Body of pancreas (tissue), 4 donors: ENCODE results near the gene PACS2. TPM values are rescaled to one million over a fixed set of nuclear protein-coding genes. Genes with fewer than 3 reads are reported as not detected.

Experiments
- ATAC-seq: fragments of 150-250 bp; one replicate; pipeline ENCODE4 v1.9.1; 2016
- DNase-seq, 4 donors: peaks; one replicate each; pipeline ENCODE4 v3.0.0-alpha.2; 2019
- H3K27ac ChIP-seq, 4 donors: fragments of 200-600 bp; sonication (generic); 1 replicate in 3 of 4; 2 replicates in 1 of 4; pipeline versions ENCODE4 v1.5.1 to v1.6.1; 2016 to 2019; ENCODE audit warnings: mild to moderate bottlenecking in 1 of 4, mixed read lengths in 1 of 4, moderate library complexity in 1 of 4
- H3K27me3 ChIP-seq, 2 donors: fragments of 200-600 bp; sonication (generic); one replicate each; pipeline ENCODE4 v1.6.0; 2016; ENCODE audit warnings: mild to moderate bottlenecking in 1 of 2
- H3K36me3 ChIP-seq, 2 donors: fragments of 200-600 bp; sonication (generic); replicated peaks in 1 of 2; 2 replicates each; pipeline ENCODE4 v1.5.1; 2016; ENCODE audit warnings: low read depth in 2 of 2; ENCODE audit not compliant: insufficient read depth in 1 of 2
- H3K4me1 ChIP-seq: fragments of 200-600 bp; sonication (generic); one replicate; pipeline ENCODE4 v1.6.0; 2016
- H3K4me3 ChIP-seq, 2 donors: fragments of 200-600 bp; sonication (generic); 1 replicate in 1 of 2; 2 replicates in 1 of 2; pipeline ENCODE4 v1.5.1; 2016 to 2019
- H3K9me3 ChIP-seq, 3 donors: fragments of 200-600 bp; sonication (generic); 1 replicate in 2 of 3; 2 replicates in 1 of 3; pipeline ENCODE4 v1.5.1; 2016
- POLR2A ChIP-seq, 3 donors: fragments of 450-650 bp; IDR thresholded peaks; one replicate each; pipeline ENCODE4 v1.6.1; 2016; ENCODE audit warnings: antibody characterized with exemption in 3 of 3, mild to moderate bottlenecking in 2 of 3
- WGBS, 2 donors: methylation state at CpG; one replicate each; pipeline ENCODE4 v1.1.5; 2017; 5-methylcytosine and 5-hydroxymethylcytosine counted together
- intact Hi-C: fragments of 100-400 bp; cut with DNase I; formaldehyde crosslinking; loops from one replicate; pipeline ENCODE4 v1.15.1; 2023
- total RNA-seq, 2 donors: library from RNA; depleted of rRNA; stranded (reverse); fragments of >200 nt; gene quantifications; one replicate each; pipeline ENCODE4 v1.1.0, GENCODE V29; 2016
- TF ChIP-seq, protein P1 (sequence below), 7 experiments: fragments of 450-650 bp in 4 of 7; fragments of 200-600 bp in 3 of 7; sonication (generic) in 3 of 7; IDR thresholded peaks; one replicate each; pipeline ENCODE4 v1.5.1; 2016 to 2019; ENCODE audit warnings: antibody characterized with exemption in 7 of 7

Gene PACS2
- total RNA-seq, 2 donors from 2014 or later, result 56.6 to 102 TPM

DNA sequence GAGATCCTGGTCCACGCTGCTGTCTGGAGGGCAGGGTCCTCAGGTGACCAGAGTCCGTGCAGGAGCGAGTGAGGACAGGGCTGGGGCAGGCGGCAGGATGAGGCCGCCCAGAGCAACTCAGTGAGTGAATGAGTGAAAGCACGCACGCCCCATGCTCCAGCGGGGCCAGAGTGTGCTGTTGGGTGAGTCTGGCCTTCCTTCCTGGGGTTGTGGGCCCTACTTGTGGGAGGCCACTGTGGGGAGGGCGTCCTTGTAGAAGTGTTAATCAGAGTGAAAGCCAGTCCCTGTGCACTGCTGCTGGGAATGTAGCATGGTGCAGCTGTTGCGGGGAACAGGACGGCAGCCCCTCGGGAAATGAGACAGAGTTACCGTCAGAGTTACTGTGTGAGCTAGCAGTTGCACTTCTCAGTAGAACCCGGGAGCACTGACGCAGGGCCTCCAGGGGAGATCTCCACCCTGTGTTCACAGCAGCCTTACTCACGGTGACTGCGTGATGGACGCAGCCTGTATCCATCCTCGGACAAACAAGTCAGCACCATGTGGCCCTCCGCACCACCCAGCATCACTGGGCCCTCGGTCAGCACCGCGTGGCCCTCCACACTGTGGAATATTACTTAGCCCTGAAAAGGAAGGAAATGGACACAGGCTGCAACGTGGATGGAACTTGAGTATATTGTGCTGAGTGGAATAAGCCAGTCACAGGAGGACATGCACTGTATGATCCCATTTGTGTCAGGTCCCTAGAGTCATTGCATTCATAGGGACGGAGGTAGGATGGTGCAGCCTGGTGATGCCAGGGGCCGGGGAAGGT lies 22.1 kb downstream of the PACS2 start:
- WGBS, 2 donors, result 89 to 96% methylated on average over 20 to 26 of the region's 26 CpGs
- Histone ChIP-seq H3K27me3 (no peaks in the 10 kb centered on the region), H3K4me3 (no peak overlapping the region), H3K9me3 (no peaks in the 10 kb centered on the region), H3K36me3 (no peaks in the 10 kb centered on the region), H3K4me1 (peaks cover 40% of the 10 kb centered on the region), H3K27ac (no peak overlapping the region)
- TF ChIP-seq POLR2A (IDR thresholded peaks at IDR 0.05), result no peak
- TF ChIP-seq, protein P1, sequence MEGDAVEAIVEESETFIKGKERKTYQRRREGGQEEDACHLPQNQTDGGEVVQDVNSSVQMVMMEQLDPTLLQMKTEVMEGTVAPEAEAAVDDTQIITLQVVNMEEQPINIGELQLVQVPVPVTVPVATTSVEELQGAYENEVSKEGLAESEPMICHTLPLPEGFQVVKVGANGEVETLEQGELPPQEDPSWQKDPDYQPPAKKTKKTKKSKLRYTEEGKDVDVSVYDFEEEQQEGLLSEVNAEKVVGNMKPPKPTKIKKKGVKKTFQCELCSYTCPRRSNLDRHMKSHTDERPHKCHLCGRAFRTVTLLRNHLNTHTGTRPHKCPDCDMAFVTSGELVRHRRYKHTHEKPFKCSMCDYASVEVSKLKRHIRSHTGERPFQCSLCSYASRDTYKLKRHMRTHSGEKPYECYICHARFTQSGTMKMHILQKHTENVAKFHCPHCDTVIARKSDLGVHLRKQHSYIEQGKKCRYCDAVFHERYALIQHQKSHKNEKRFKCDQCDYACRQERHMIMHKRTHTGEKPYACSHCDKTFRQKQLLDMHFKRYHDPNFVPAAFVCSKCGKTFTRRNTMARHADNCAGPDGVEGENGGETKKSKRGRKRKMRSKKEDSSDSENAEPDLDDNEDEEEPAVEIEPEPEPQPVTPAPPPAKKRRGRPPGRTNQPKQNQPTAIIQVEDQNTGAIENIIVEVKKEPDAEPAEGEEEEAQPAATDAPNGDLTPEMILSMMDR (IDR thresholded peaks at IDR 0.05), result no peak
- DNase-seq (no peak), ATAC-seq (no peak)
- intact Hi-C loops, result no loop called here

- no peaks in the 10 kb centered on the region for H3K9me3 ChIP-seq
- WGBS, 2 donors, result 93% methylated on average over 3 to 6 of the region's 6 CpGs
Observed at GRCh38 chr14:105337433-105337832, 22.9 kb downstream of the PACS2 start.

DNA sequence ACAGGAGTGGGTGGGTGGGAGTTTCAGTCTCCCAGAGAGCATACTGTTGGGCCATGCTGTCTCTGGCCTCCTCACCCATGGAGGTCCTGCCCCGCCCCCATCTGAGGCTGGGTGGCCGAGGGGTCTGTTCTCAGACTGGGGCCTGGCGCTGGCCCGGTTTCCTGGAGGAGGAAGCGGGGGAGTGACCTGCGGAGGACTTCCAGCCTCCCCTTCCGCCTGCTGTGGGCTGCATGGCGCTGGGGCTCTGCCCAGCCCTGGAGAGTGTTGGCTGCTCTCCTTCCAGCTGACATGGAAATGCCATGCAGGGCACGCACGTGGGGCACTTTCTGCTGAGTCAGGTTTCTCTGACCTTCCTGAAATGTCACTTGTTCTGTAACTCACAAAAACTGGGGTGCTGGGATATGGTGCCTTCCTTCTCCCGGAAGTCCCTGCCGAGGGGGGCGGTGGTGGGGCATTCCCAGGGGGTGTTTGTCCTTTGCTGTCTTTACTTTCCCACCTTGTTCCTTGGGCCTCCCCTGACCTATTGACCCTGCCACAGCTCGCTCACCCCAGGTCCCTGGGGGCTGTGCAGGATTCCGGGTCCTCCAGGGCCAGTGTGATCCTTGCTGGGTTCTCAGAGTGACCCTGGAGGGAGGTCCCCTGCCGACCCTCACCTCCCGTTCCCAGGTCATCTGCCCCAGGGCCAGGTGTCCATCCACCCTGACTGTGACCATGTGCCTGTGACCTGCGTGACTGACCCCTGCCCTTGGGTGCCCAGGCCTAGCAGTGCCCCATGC lies 23.6 kb downstream of the PACS2 start:
- no peaks in the 10 kb centered on the region for H3K36me3 ChIP-seq
- peaks cover 39% of the 10 kb centered on the region for H3K4me1 ChIP-seq
- DNase-seq (no peak), ATAC-seq (no peak)
- intact Hi-C loops, result no loop called here
- H3K4me3 ChIP-seq, result no peak overlapping the region
- TF ChIP-seq, protein P1 (IDR thresholded peaks at IDR 0.05), result no peak
- no peak for TF ChIP-seq POLR2A (IDR thresholded peaks at IDR 0.05)
- 51 to 75% methylated on average over 10 to 18 of the region's 18 CpGs for WGBS, 2 donors
- H3K27me3 ChIP-seq, result no peaks in the 10 kb centered on the region
- no peaks in the 10 kb centered on the region for H3K9me3 ChIP-seq
- no peak overlapping the region for H3K27ac ChIP-seq

More at GRCh38 chr14:105337433-105337832, 22.9 kb downstream of the PACS2 start:
- H3K27ac ChIP-seq, result no peak overlapping the region
- TF ChIP-seq POLR2A (IDR thresholded peaks at IDR 0.05), result no peak
- TF ChIP-seq, protein P1 (IDR thresholded peaks at IDR 0.05), result no peak
- ATAC-seq, result no peak
- intact Hi-C loops, result no loop called here
- DNase-seq, result no peak
- H3K4me3 ChIP-seq, result no peak overlapping the region
- no peaks in the 10 kb centered on the region for H3K27me3 ChIP-seq
- H3K36me3 ChIP-seq, result no peaks in the 10 kb centered on the region
- H3K4me1 ChIP-seq, result peaks cover 40% of the 10 kb centered on the region

- 68 to 75% methylated on average over 13 to 20 of the region's 20 CpGs for WGBS, 2 donors
- no peaks in the 10 kb centered on the region for H3K27me3 ChIP-seq
- no peak for TF ChIP-seq POLR2A (IDR thresholded peaks at IDR 0.05)
- TF ChIP-seq, protein P1 (IDR thresholded peaks at IDR 0.05), result no peak
- no peaks in the 10 kb centered on the region for H3K9me3 ChIP-seq
- intact Hi-C loops, result no loop called here
- ATAC-seq (no peak), DNase-seq (peak in 1 of 4 donors; percentile 3)
- H3K4me1 ChIP-seq, result peaks cover 24% of the 10 kb centered on the region
- H3K36me3 ChIP-seq, result no peaks in the 10 kb centered on the region
- H3K4me3 ChIP-seq, result no peak overlapping the region
- H3K27ac ChIP-seq, result no peak overlapping the region
Observed at GRCh38 chr14:105340821-105341733, 26.5 kb downstream of the PACS2 start.
